Glomerular visceral epithelial cell (primary cell): Measurements from ENCODE around the gene SNURF.
"Not testable (repeated sequence)": the region's sequence is repeated elsewhere in the genome, so short reads cannot be mapped to it uniquely, and the experiment has no call there.

Experiments
- DNase-seq: peaks from one replicate; pipeline ENCODE4 v3.0.0-alpha.2; 2016; ENCODE audit errors: extremely low spot score

Gene SNURF

GRCh38 chr15:24971052-24971451 lies 16.3 kb downstream of the SNURF start:
- no peak for DNase-seq

- no peak for DNase-seq
Measured at GRCh38 chr15:24971772-24972171, 17.0 kb downstream of the SNURF start.

GRCh38 chr15:24972707-24973106 lies 17.9 kb downstream of the SNURF start:
- not testable (repeated sequence) for DNase-seq

GRCh38 chr15:24976932-24977331 lies 22.1 kb downstream of the SNURF start:
- no peak for DNase-seq

GRCh38 chr15:24977686-24978085 lies 22.9 kb downstream of the SNURF start:
- DNase-seq: no peak

- no peak for DNase-seq
Measured at GRCh38 chr15:24985224-24985623, 30.4 kb downstream of the SNURF start.

GRCh38 chr15:24986653-24987052 lies 31.9 kb downstream of the SNURF start:
- no peak for DNase-seq
